GM18505 (cell line): Measurements from ENCODE around the gene KLK1.
A peak's percentile ranks its signal among the peaks of the same experiment; 100 is the strongest.
"Not testable (repeated sequence)": the region's sequence is repeated elsewhere in the genome, so short reads cannot be mapped to it uniquely, and the experiment has no call there.

Experiments used
- ATAC-seq: cut with Tn5 transposase; IDR thresholded peaks from one replicate; pipeline ENCODE4 v1.9.1; 2021; ENCODE audit not compliant: unreplicated experiment
- POLR2A ChIP-seq: IDR thresholded peaks from 4 replicates; pipeline ENCODE4 v1.6.1; 2011; ENCODE audit warnings: borderline replicate concordance; ENCODE audit not compliant: insufficient read depth, insufficient read length; ENCODE audit errors: extremely low read depth

The KLK1 gene

GRCh38 chr19:50817941-50818858 is 5.4 kb downstream of the KLK1 start:
- peak; percentile 70 for TF ChIP-seq POLR2A
- peak; percentile 48 for ATAC-seq

GRCh38 chr19:50815439-50815838 is 8.1 kb downstream of the KLK1 start:
- TF ChIP-seq POLR2A = no peak
- no peak for ATAC-seq

GRCh38 chr19:50814883-50815282 is 8.7 kb downstream of the KLK1 start:
- no peak for TF ChIP-seq POLR2A
- no peak for ATAC-seq

GRCh38 chr19:50812474-50812873 is 11.1 kb downstream of the KLK1 start:
- TF ChIP-seq POLR2A = no peak
- no peak for ATAC-seq

- not testable (repeated sequence) for ATAC-seq
Measured at GRCh38 chr19:50811622-50812238, 11.9 kb downstream of the KLK1 start.

GRCh38 chr19:50808856-50809255 is 14.7 kb downstream of the KLK1 start:
- TF ChIP-seq POLR2A = no peak
- no peak for ATAC-seq

GRCh38 chr19:50804420-50805272 is 18.9 kb downstream of the KLK1 start:
- peak; percentile 99 for TF ChIP-seq POLR2A
- peak; percentile 89 for ATAC-seq

GRCh38 chr19:50803633-50804419 is 19.8 kb downstream of the KLK1 start:
- no peak for TF ChIP-seq POLR2A
- no peak for ATAC-seq

GRCh38 chr19:50801107-50801506 is 22.5 kb downstream of the KLK1 start:
- ATAC-seq = no peak
- no peak for TF ChIP-seq POLR2A

GRCh38 chr19:50799547-50799851 is 24.1 kb downstream of the KLK1 start:
- TF ChIP-seq POLR2A = no peak
- ATAC-seq = no peak

GRCh38 chr19:50798659-50799546 is 24.7 kb downstream of the KLK1 start:
- no peak for ATAC-seq
- TF ChIP-seq POLR2A = no peak
